NCI-H2171 treated with DMSO at 0.1 percent for 48 hours (cell line): ENCODE measurements around the gene TRIM38.
A peak's percentile ranks its signal among the peaks of the same experiment; 100 is the strongest.
"Not testable (repeated sequence)": the region's sequence is repeated elsewhere in the genome, so short reads cannot be mapped to it uniquely, and the experiment has no call there.

Experiments used
- DNase-seq: peaks from one replicate; lab custom pipeline; 2025; lab: John Stamatoyannopoulos, UW

The TRIM38 gene

GRCh38 chr6:26006086-26006939 lies 43.7 kb downstream of the TRIM38 start:
- DNase-seq, result no peak

- DNase-seq, result not testable (repeated sequence)
These were observed 44.3 kb downstream of the TRIM38 start for GRCh38 chr6:26006940-26007305.

GRCh38 chr6:26008470-26008869 lies 45.9 kb downstream of the TRIM38 start:
- DNase-seq, result peak; percentile 44

GRCh38 chr6:26009817-26010216 lies 47.2 kb downstream of the TRIM38 start:
- DNase-seq, result no peak

GRCh38 chr6:26012061-26012460 lies 49.5 kb downstream of the TRIM38 start:
- no peak for DNase-seq

GRCh38 chr6:26014386-26014785 lies 51.8 kb downstream of the TRIM38 start:
- DNase-seq, result not testable (repeated sequence)

- DNase-seq, result no peak
These were observed 53.8 kb downstream of the TRIM38 start for GRCh38 chr6:26016245-26016962.

- DNase-seq, result no peak
These were observed 54.5 kb downstream of the TRIM38 start for GRCh38 chr6:26016963-26017631.

- DNase-seq, result no peak
These were observed 55.0 kb downstream of the TRIM38 start for GRCh38 chr6:26017632-26017966.

- no peak for DNase-seq
These were observed 56.7 kb downstream of the TRIM38 start for GRCh38 chr6:26019261-26019830.

- DNase-seq, result no peak
These were observed 57.3 kb downstream of the TRIM38 start for GRCh38 chr6:26019967-26020328.

- DNase-seq, result peak; percentile 92
These were observed 57.9 kb downstream of the TRIM38 start for GRCh38 chr6:26020329-26021000.

- DNase-seq, result no peak
These were observed 58.4 kb downstream of the TRIM38 start for GRCh38 chr6:26021001-26021349.

- peak; percentile 96 for DNase-seq
These were observed 58.9 kb downstream of the TRIM38 start for GRCh38 chr6:26021350-26022131.

- peak; percentile 88 for DNase-seq
These were observed 59.5 kb downstream of the TRIM38 start for GRCh38 chr6:26022132-26022472.

- no peak for DNase-seq
These were observed 60.1 kb downstream of the TRIM38 start for GRCh38 chr6:26022737-26023136.

GRCh38 chr6:26024651-26025046 lies 62.0 kb downstream of the TRIM38 start:
- no peak for DNase-seq

- no peak for DNase-seq
These were observed 62.7 kb downstream of the TRIM38 start for GRCh38 chr6:26025047-26025893.

- peak; percentile 97 for DNase-seq
These were observed 63.6 kb downstream of the TRIM38 start for GRCh38 chr6:26025894-26026832.
